C4-2B (cell line): ENCODE measurements around the gene COG7.

Source experiments
- CTCF ChIP-seq: fragments of 450-650 bp; conservative IDR thresholded peaks from 2 replicates; pipeline ENCODE4 v1.5.1; 2017; ENCODE audit warnings: mild to moderate bottlenecking
- ZFX ChIP-seq: fragments of 450-650 bp; IDR thresholded peaks from 2 replicates; pipeline ENCODE4 v1.6.1; 2017

GRCh38 chr16:23401139-23401538 lies 51.9 kb downstream of the COG7 start:
- TF ChIP-seq CTCF = no peak
- TF ChIP-seq ZFX = no peak
